SK-N-SH treated with all-trans-retinoic acid at 6 μM for 48 hours (cell line): ENCODE measurements around the gene MYH11.
"Not testable (repeated sequence)": the region's sequence is repeated elsewhere in the genome, so short reads cannot be mapped to it uniquely, and the experiment has no call there.

Experiments
- ATAC-seq: fragments of 200-7000 bp; cut with Tn5 transposase; 3 replicates; pipeline ENCODE4 v1.9.1; 2020; ENCODE audit warnings: mild to moderate bottlenecking, moderate library complexity
- ARNTL ChIP-seq: fragments of 450-650 bp; formaldehyde crosslinking; IDR thresholded peaks from 2 replicates; pipeline ENCODE4 v1.5.0; 2020; ENCODE audit warnings: low read depth, mild to moderate bottlenecking, moderate library complexity, borderline replicate concordance
- BACH2 ChIP-seq: fragments of 250-450 bp; sonication (Bioruptor Pico); IDR thresholded peaks from 2 replicates; pipeline ENCODE4 v1.9.0; 2021; ENCODE audit warnings: mild to moderate bottlenecking, borderline replicate concordance
- CSDC2 ChIP-seq: fragments of 250-450 bp; sonication (Bioruptor Pico); IDR thresholded peaks from 2 replicates; pipeline ENCODE4 v1.5.0; 2020; ENCODE audit warnings: mild to moderate bottlenecking, moderate library complexity
- ESRRG ChIP-seq: fragments of 250-450 bp; sonication (Bioruptor Pico); IDR thresholded peaks from 2 replicates; pipeline ENCODE4 v1.6.1; 2021; ENCODE audit warnings: mild to moderate bottlenecking
- GLIS3 ChIP-seq: fragments of 250-450 bp; sonication (Bioruptor Pico); IDR thresholded peaks from 2 replicates; pipeline ENCODE4 v1.5.0; 2020; ENCODE audit warnings: mild to moderate bottlenecking, moderate library complexity
- ISL1 ChIP-seq: fragments of 250-450 bp; sonication (Bioruptor Pico); IDR thresholded peaks from 2 replicates; pipeline ENCODE4 v2.1.2; 2022; ENCODE audit warnings: mild to moderate bottlenecking, moderate library complexity
- OSR1 ChIP-seq: fragments of 250-450 bp; sonication (Bioruptor Pico); IDR thresholded peaks from 2 replicates; pipeline ENCODE4 v1.8.0; 2022; ENCODE audit warnings: moderate library complexity, mild to moderate bottlenecking, inconsistent platforms
- PATZ1 ChIP-seq: fragments of 250-450 bp; sonication (Bioruptor Pico); IDR thresholded peaks from 2 replicates; pipeline ENCODE4 v1.8.0; 2020; ENCODE audit warnings: mild to moderate bottlenecking, moderate library complexity, borderline replicate concordance
- POU6F1 ChIP-seq: fragments of 250-450 bp; sonication (Bioruptor Pico); IDR thresholded peaks from 2 replicates; pipeline ENCODE4 v1.8.0; 2021; ENCODE audit warnings: low read depth, mild to moderate bottlenecking, moderate library complexity, borderline replicate concordance
- PPARA ChIP-seq: fragments of 250-450 bp; sonication (Bioruptor Pico); IDR thresholded peaks from 2 replicates; pipeline ENCODE4 v1.5.0; 2020; ENCODE audit warnings: mild to moderate bottlenecking, borderline replicate concordance
- RARB ChIP-seq: fragments of 250-450 bp; sonication (Bioruptor Pico); IDR thresholded peaks from 2 replicates; pipeline ENCODE4 v1.8.0; 2021; ENCODE audit warnings: mild to moderate bottlenecking, moderate library complexity
- SNAI2 ChIP-seq: fragments of 250-450 bp; sonication (Bioruptor Pico); IDR thresholded peaks from 2 replicates; pipeline ENCODE4 v1.5.0; 2020; ENCODE audit warnings: mild to moderate bottlenecking, moderate library complexity
- TCF4 ChIP-seq: fragments of 250-450 bp; sonication (Bioruptor Pico); IDR thresholded peaks from 2 replicates; pipeline ENCODE4 v1.8.0; 2021; ENCODE audit warnings: mild to moderate bottlenecking, moderate library complexity, borderline replicate concordance
- TOX ChIP-seq: fragments of 250-450 bp; sonication (Bioruptor Pico); IDR thresholded peaks from 2 replicates; pipeline ENCODE4 v1.8.0; 2021; ENCODE audit warnings: mild to moderate bottlenecking, moderate library complexity, borderline replicate concordance
- ZFP3 ChIP-seq: fragments of 250-450 bp; sonication (Bioruptor Pico); IDR thresholded peaks from 2 replicates; pipeline ENCODE4 v1.5.0; 2020; ENCODE audit warnings: mild to moderate bottlenecking, moderate library complexity
- ZFP30 ChIP-seq: fragments of 450-650 bp; formaldehyde crosslinking; IDR thresholded peaks from 2 replicates; pipeline ENCODE4 v1.5.0; 2022; ENCODE audit warnings: mild to moderate bottlenecking, moderate library complexity
- ZNF565 ChIP-seq: fragments of 450-650 bp; formaldehyde crosslinking; conservative IDR thresholded peaks from 2 replicates; pipeline ENCODE4 v1.5.0; 2020; ENCODE audit warnings: low read depth, mild to moderate bottlenecking, moderate library complexity
- ZNF70 ChIP-seq: fragments of 450-650 bp; formaldehyde crosslinking; IDR thresholded peaks from 2 replicates; pipeline ENCODE4 v1.5.0; 2020; ENCODE audit warnings: mild to moderate bottlenecking, moderate library complexity
- ZNF8 ChIP-seq: fragments of 450-650 bp; formaldehyde crosslinking; IDR thresholded peaks from 2 replicates; pipeline ENCODE4 v1.5.0; 2020; ENCODE audit warnings: mild to moderate bottlenecking, moderate library complexity
- TF ChIP-seq, protein P1 (sequence below): fragments of 250-450 bp; sonication (Bioruptor Pico); IDR thresholded peaks from 2 replicates; pipeline ENCODE4 v1.5.1; 2021; ENCODE audit warnings: mild to moderate bottlenecking, moderate library complexity
- TF ChIP-seq, protein P2 (sequence below): fragments of 250-450 bp; sonication (Bioruptor Pico); IDR thresholded peaks from 2 replicates; pipeline ENCODE4 v1.5.1; 2020; ENCODE audit warnings: low read depth, mild to moderate bottlenecking, moderate library complexity

The MYH11 gene

DNA sequence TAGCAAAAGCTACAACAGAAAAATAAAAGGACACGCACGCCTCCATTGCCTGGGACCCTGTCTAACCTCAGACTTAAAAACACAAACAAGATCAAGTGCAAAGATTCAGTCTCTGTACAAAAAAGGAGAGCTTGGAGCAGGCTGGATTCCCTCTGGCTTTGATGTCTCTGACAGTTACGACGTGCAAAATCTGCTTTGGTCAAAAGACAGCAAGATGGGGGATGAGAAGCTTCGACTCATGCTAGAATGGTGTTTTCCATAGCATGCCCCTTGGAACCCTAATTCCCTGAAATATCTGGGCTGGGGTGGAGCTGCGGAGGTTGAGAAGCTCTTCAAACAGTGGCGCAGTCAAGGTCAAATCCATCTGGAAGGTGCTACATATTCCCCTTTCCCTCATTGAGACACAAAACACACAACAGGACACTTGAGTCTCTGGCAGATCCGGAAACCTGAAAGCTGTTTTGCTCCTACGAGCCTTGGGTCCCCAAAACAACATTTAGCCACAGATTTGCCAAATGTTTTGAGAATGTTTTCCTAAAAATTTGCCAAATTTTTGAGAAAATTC, 9.1 kb downstream of the MYH11 start:
- no peak for ATAC-seq
- no peak for TF ChIP-seq ARNTL (CRISPR knock-in tag)
- no peak for TF ChIP-seq CSDC2 (CRISPR knock-in tag)
- TF ChIP-seq POU6F1 (CRISPR knock-in tag), result no peak
- no peak for TF ChIP-seq ZFP3 (CRISPR knock-in tag)
- no peak for TF ChIP-seq PATZ1 (CRISPR knock-in tag)
- no peak for TF ChIP-seq RARB (CRISPR knock-in tag)
- no peak for TF ChIP-seq TCF4 (CRISPR knock-in tag)
- no peak for TF ChIP-seq ESRRG (CRISPR knock-in tag)
- TF ChIP-seq ZNF8 (CRISPR knock-in tag), result no peak
- TF ChIP-seq OSR1 (CRISPR knock-in tag), result no peak
- TF ChIP-seq ZNF70 (CRISPR knock-in tag), result no peak
- TF ChIP-seq GLIS3 (CRISPR knock-in tag), result no peak
- no peak for TF ChIP-seq TOX (CRISPR knock-in tag)
- no peak for TF ChIP-seq ISL1 (CRISPR knock-in tag)
- TF ChIP-seq, protein P1, sequence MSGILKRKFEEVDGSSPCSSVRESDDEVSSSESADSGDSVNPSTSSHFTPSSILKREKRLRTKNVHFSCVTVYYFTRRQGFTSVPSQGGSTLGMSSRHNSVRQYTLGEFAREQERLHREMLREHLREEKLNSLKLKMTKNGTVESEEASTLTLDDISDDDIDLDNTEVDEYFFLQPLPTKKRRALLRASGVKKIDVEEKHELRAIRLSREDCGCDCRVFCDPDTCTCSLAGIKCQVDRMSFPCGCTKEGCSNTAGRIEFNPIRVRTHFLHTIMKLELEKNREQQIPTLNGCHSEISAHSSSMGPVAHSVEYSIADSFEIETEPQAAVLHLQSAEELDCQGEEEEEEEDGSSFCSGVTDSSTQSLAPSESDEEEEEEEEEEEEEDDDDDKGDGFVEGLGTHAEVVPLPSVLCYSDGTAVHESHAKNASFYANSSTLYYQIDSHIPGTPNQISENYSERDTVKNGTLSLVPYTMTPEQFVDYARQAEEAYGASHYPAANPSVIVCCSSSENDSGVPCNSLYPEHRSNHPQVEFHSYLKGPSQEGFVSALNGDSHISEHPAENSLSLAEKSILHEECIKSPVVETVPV (CRISPR knock-in tag), result no peak
- no peak for TF ChIP-seq SNAI2
- TF ChIP-seq BACH2 (CRISPR knock-in tag), result no peak
- TF ChIP-seq, protein P2, sequence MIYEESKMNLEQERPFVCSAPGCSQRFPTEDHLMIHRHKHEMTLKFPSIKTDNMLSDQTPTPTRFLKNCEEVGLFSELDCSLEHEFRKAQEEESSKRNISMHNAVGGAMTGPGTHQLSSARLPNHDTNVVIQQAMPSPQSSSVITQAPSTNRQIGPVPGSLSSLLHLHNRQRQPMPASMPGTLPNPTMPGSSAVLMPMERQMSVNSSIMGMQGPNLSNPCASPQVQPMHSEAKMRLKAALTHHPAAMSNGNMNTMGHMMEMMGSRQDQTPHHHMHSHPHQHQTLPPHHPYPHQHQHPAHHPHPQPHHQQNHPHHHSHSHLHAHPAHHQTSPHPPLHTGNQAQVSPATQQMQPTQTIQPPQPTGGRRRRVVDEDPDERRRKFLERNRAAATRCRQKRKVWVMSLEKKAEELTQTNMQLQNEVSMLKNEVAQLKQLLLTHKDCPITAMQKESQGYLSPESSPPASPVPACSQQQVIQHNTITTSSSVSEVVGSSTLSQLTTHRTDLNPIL (CRISPR knock-in tag), result no peak
- TF ChIP-seq ZFP30 (CRISPR knock-in tag), result no peak
- TF ChIP-seq PPARA (CRISPR knock-in tag), result no peak

DNA sequence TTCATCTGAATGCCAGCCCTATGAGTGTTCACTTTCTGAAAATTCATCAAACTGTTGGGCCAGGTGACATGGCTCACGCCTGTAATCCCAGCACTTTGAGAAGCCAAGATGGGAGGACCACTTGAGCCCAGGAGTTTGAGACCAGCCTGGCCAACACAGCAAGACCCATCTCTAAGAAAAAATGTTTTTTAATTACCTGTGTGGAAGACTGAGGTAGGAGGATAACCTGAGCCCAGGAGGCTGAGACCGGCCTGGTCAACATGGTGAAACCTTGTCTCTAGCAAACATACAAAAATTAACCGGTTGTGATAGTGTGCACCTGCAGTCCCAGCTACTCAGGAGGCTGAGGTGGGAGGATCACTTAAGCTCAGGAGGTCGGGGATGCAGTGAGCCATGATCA, 10.3 kb downstream of the MYH11 start:
- ATAC-seq, result no peak
- no peak for TF ChIP-seq POU6F1 (CRISPR knock-in tag)
- TF ChIP-seq ZNF565 (CRISPR knock-in tag), result no peak
- no peak for TF ChIP-seq BACH2 (CRISPR knock-in tag)
- no peak for TF ChIP-seq ISL1 (CRISPR knock-in tag)
- TF ChIP-seq, all 23 proteins: peak for 0

- TF ChIP-seq ISL1 (CRISPR knock-in tag), result no peak
- TF ChIP-seq ZFP3 (CRISPR knock-in tag), result no peak
- no peak for TF ChIP-seq ZNF70 (CRISPR knock-in tag)
- no peak for TF ChIP-seq PPARA (CRISPR knock-in tag)
- no peak for TF ChIP-seq TCF4 (CRISPR knock-in tag)
Measured at GRCh38 chr16:15843635-15844279, 13.1 kb downstream of the MYH11 start.

DNA sequence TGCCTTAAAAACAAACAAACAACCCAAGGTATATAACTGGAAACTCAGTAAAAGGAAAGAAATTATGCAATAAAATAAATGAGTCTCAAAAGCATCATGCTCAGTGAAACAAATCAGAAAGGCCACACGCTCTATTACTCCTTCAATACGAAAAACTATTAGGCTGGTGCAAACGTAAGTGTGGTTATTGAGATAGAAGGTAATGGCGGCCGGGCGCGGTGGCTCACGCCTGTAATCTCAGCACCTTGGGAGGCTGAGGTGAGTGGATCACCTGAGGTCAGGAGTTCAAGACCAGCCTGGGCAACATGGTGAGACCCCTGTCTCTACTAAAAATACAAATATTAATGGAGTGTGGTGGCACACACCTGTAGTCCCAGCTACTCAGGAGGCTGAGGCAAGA, 17.6 kb downstream of the MYH11 start:
- not testable (repeated sequence) for ATAC-seq

More at GRCh38 chr16:15843635-15844279, 13.1 kb downstream of the MYH11 start:
- ATAC-seq, result no peak
